ENCODE data around the gene TBC1D14. TPM values are rescaled to one million over a fixed set of nuclear protein-coding genes. Genes with fewer than 3 reads are reported as not detected.
A peak's percentile ranks its signal among the peaks of the same experiment; 100 is the strongest.

Gene TBC1D14
- total and polyA plus RNA-seq, 9 of the 15 experiments (the other 6 are each of a cell fraction or from before 2014, with no cell fraction given) = 2.1 to 59.6 (median 44.8) TPM

GRCh38 chr4:7052923-7053715, 143.5 kb downstream of the TBC1D14 start:
- peak overlapping the region in 1 of 2 experiments; percentile 64; a peak in 2 of 4 replicates for H3K9ac ChIP-seq (ENCODE audit: insufficient read depth in 1 of 2, low read depth in 2 of 2, low read length in 2 of 2)
- intact Hi-C loops (cut with micrococcal nuclease) = no loop called here
- H3K36me3 ChIP-seq (ENCODE audit: control insufficient read depth, insufficient read depth, low read length) = peaks cover 47% of the 10 kb centered on the region; the same call in 2 of the 3 replicates
- H4K20me1 ChIP-seq (replicated peaks; ENCODE audit: control insufficient read depth, insufficient read depth, low read length) = peaks cover 8% of the 10 kb centered on the region
- BruUV-seq (replicated peaks) = no TSS peak
- no peaks in the 10 kb centered on the region for H3K27me3 ChIP-seq (ENCODE audit: control insufficient read depth in 2 of 2, insufficient read depth in 2 of 2, low read length in 2 of 2)
- H3K4me3 ChIP-seq = no peak overlapping the region
- no peak for DNase-seq (ENCODE audit: extremely low read depth in 1 of 4, low spot score in 3 of 4)
- peaks cover 4 to 50% of the 10 kb centered on the region in 2 experiments; a peak in 4 of 5 replicates for H3K4me1 ChIP-seq (replicated peaks in 1 of 2; ENCODE audit: control insufficient read depth in 2 of 2, insufficient read depth in 2 of 2, low read length in 2 of 2)
- 0 out of 2 replicates have a peak, but pooled peaks have one; percentile 13 for TF ChIP-seq POLR2G (IDR thresholded peaks at IDR 0.05; ENCODE audit: low read depth, low read length)
- no peak for TF ChIP-seq SIN3A (IDR thresholded peaks at IDR 0.05; ENCODE audit: borderline replicate concordance in 2 of 2, control insufficient read depth in 1 of 2, low read depth in 2 of 2, low read length in 2 of 2)
- peak; percentile 55; the same call in 1 of the 2 replicates for TF ChIP-seq ZBTB33 (CRISPR knock-in tag; IDR thresholded peaks at IDR 0.05)
- ChIA-PET POLR2A (interaction anchor here (0.9 to 1.2 kb wide), 4 partner anchors 8 to 141 kb away, joined by 3 to 7 read pairs (median 4); partner anchors contain the start of gene TADA2B), CTCF (ENCODE audit: low intra/inter-chr PET ratio) (no interaction called here)
- FAIRE-seq = no peak
- H3K9me3 ChIP-seq (replicated peaks; ENCODE audit: control insufficient read depth, insufficient read depth, low read depth, low read length) = no peaks in the 10 kb centered on the region
- H3K4me2 ChIP-seq (ENCODE audit: insufficient read depth, low read length) = no peak overlapping the region
- no peak overlapping the region for H3K27ac ChIP-seq (ENCODE audit: extremely low read depth, low read depth, low read length)
- H3K9me1 ChIP-seq (ENCODE audit: control insufficient read depth, insufficient read depth, low read length) = peaks cover 6% of the 10 kb centered on the region
- H3K79me2 ChIP-seq (ENCODE audit: control insufficient read depth, insufficient read depth, low read length) = peaks cover 23% of the 10 kb centered on the region
- WGBS (ENCODE audit: insufficient coverage, low coverage, missing lambda C conversion rate) = 83% methylated on average over 18 of the region's 20 CpGs
- in situ Hi-C loops (cut with MboI) = no loop called here
- ATAC-seq = no peak
- no peak overlapping the region for H2AFZ ChIP-seq (ENCODE audit: low read depth, low read length)

Data from K562 (cell line).